Measurements from ENCODE around the gene FAM222A. TPM values are rescaled to one million over a fixed set of nuclear protein-coding genes. Genes with fewer than 3 reads are reported as not detected.

FAM222A gene
- total RNA-seq, 4 donors from 2014 or later = 0.54 to 3.7 (median 0.92) TPM

DNA sequence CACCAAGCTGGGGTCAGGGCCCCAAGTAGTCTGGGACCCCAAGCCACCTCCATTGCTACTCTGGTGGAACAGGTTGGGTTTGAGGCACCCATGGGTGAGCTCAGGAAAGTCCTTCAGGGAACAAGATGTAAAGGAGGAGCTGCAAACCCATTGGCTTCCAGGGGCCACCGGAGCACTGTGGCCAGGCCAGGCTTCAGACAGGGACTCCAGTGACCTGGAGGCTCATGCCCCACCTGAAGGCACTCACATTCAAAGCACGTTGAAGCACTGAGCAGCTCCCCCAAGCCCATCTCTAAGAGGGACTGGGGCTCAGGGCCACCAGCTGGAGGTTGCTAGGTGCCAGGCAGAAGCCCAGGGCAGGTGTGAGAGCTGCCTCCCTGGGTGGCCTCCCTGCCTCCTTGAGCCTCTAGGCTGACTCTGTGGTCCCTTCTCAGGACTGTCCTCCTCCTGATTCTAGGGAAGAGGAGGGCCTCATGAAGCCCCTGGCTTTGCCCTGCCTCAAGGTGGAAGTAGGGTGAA, 49.1 kb downstream of the FAM222A start:
- no peaks in the 10 kb centered on the region for H3K4me1 ChIP-seq
- H3K4me3 ChIP-seq = no peak overlapping the region
- H3K9me3 ChIP-seq = peaks cover 0 to 8% (median 0%) of the 10 kb centered on the region in 3 donors
- no peak overlapping the region for H3K27ac ChIP-seq
- peaks cover 18% of the 10 kb centered on the region for H3K27me3 ChIP-seq
- WGBS, 2 donors (ENCODE audit: low coverage in 1 of 2) = 100% methylated on average over 1 of the region's 2 CpGs
- H3K36me3 ChIP-seq = no peaks in the 10 kb centered on the region
- TF ChIP-seq POLR2AphosphoS5 (IDR thresholded peaks at IDR 0.05) = no peak
- TF ChIP-seq, protein P1, sequence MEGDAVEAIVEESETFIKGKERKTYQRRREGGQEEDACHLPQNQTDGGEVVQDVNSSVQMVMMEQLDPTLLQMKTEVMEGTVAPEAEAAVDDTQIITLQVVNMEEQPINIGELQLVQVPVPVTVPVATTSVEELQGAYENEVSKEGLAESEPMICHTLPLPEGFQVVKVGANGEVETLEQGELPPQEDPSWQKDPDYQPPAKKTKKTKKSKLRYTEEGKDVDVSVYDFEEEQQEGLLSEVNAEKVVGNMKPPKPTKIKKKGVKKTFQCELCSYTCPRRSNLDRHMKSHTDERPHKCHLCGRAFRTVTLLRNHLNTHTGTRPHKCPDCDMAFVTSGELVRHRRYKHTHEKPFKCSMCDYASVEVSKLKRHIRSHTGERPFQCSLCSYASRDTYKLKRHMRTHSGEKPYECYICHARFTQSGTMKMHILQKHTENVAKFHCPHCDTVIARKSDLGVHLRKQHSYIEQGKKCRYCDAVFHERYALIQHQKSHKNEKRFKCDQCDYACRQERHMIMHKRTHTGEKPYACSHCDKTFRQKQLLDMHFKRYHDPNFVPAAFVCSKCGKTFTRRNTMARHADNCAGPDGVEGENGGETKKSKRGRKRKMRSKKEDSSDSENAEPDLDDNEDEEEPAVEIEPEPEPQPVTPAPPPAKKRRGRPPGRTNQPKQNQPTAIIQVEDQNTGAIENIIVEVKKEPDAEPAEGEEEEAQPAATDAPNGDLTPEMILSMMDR (IDR thresholded peaks at IDR 0.05) = no peak
- no peak for TF ChIP-seq POLR2A (IDR thresholded peaks at IDR 0.05)
- TF ChIP-seq EP300 (IDR thresholded peaks at IDR 0.05) = no peak
- ATAC-seq = no peak

GRCh38 chr12:109763201-109763841, 49.7 kb downstream of the FAM222A start:
- no peak overlapping the region for H3K27ac ChIP-seq
- H3K27me3 ChIP-seq = peaks cover 14% of the 10 kb centered on the region
- TF ChIP-seq, protein P1 (IDR thresholded peaks at IDR 0.05) = no peak
- no peak for TF ChIP-seq EP300 (IDR thresholded peaks at IDR 0.05)
- TF ChIP-seq POLR2A (IDR thresholded peaks at IDR 0.05) = no peak
- no peak for TF ChIP-seq POLR2AphosphoS5 (IDR thresholded peaks at IDR 0.05)
- no peaks in the 10 kb centered on the region for H3K36me3 ChIP-seq
- H3K4me3 ChIP-seq = no peak overlapping the region
- 55% methylated on average over 2 of the region's 3 CpGs; no CpG with 5 or more reads in 1 of the 2 donors for WGBS, 2 donors (ENCODE audit: low coverage in 1 of 2)
- no peak for ATAC-seq
- no peaks in the 10 kb centered on the region for H3K4me1 ChIP-seq
- H3K9me3 ChIP-seq = peaks cover 0 to 8% (median 0%) of the 10 kb centered on the region in 3 donors

DNA sequence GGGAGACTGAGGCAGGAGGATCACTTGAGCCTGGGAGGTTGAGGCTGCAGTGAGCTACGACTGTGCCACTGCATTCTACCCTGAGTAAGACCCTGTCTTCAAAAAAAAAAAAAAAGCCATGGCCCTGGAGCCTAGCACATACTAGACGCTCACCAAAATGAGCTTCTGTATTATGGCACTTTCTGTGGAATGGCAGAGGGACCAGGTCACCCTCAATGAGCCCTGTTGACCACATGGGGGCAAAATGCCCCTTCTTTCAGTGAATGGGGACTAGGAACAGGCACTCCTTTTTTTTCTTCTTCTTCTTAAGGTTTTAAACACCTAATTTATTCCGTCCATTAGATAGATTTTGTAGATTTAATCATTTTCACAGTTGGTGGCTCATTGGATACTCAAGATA, 50.5 kb downstream of the FAM222A start:
- no peak for ATAC-seq
- no peak for TF ChIP-seq POLR2A (IDR thresholded peaks at IDR 0.05)
- TF ChIP-seq POLR2AphosphoS5 (IDR thresholded peaks at IDR 0.05) = no peak
- TF ChIP-seq, protein P1 (IDR thresholded peaks at IDR 0.05) = no peak
- no peak for TF ChIP-seq EP300 (IDR thresholded peaks at IDR 0.05)
- Histone ChIP-seq H3K9me3 (peaks cover 0 to 8% (median 0%) of the 10 kb centered on the region in 3 donors), H3K27ac (no peak overlapping the region), H3K27me3 (peaks cover 8% of the 10 kb centered on the region), H3K36me3 (no peaks in the 10 kb centered on the region), H3K4me3 (no peak overlapping the region), H3K4me1 (no peaks in the 10 kb centered on the region)
- WGBS, 2 donors (ENCODE audit: low coverage in 1 of 2) = 86% methylated on average over 2 to 3 of the region's 3 CpGs

DNA sequence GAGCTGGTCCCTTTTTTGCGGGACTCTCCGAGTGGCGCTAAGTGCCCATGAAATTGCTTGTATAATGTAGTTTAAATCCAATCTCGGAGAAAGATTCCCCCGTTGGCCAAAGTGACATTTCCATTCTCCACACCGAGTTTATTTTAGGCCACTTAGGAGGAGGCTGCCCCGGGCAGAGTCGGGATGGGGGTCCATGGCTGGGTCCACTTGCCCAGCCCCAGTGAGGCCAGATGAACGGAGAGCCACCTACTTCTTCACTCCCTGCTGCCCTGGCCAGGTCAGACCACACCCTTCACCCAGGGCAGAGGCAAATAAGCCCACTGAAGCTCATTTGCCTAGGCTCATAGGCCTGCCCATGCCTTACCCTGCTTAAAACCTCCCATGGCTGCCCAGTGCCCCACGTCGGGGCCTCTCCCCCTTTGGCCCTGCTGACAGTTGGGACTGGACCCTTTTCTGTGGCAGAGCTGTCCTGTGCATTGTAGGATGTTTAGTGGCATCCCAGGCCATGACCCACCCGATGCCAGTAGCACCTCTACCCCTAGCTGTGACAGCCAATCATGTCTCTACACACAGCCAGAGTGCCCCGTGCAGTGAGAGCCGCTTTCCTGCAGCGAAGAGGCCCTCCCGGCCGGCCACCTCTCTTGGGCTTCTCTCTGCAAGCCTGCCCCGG, 51.3 kb downstream of the FAM222A start:
- TF ChIP-seq POLR2A (IDR thresholded peaks at IDR 0.05) (no peak), POLR2AphosphoS5 (IDR thresholded peaks at IDR 0.05) (no peak), EP300 (IDR thresholded peaks at IDR 0.05) (no peak)
- TF ChIP-seq, protein P1 (IDR thresholded peaks at IDR 0.05) = no peak
- Histone ChIP-seq H3K4me3 (no peak overlapping the region), H3K27ac (no peak overlapping the region), H3K4me1 (no peaks in the 10 kb centered on the region), H3K27me3 (peaks cover 7% of the 10 kb centered on the region), H3K36me3 (no peaks in the 10 kb centered on the region), H3K9me3 (peaks cover 0 to 8% (median 0%) of the 10 kb centered on the region in 3 donors)
- ATAC-seq = no peak
- WGBS, 2 donors (ENCODE audit: low coverage in 1 of 2) = 80 to 92% methylated on average over 7 to 12 of the region's 18 CpGs

Data from gastroesophageal sphincter (tissue), 4 donors.